MCF 10A (cell line): ENCODE data around the gene NFIB. TPM values are rescaled to one million over a fixed set of nuclear protein-coding genes. Genes with fewer than 3 reads are reported as not detected.

Source experiments
- BruUV-seq: library from RNA; stranded (reverse); fragments of 400-500 nt; replicated peaks from 2 replicates; lab custom pipeline; 2021; lab: Mats Ljungman, UMichigan
- CTCF ChIA-PET: fragments of 300-600 bp; sonication (Branson Sonifier 250); formaldehyde crosslinking; extraction: SDS; loops from one replicate; lab custom pipeline; 2021; ENCODE audit warnings: antibody characterized with exemption, inconsistent platforms; lab: Yijun Ruan, JAX
- POLR2A ChIA-PET: fragments of 300-600, 350-650 bp; sonication (Branson Sonifier 250); formaldehyde crosslinking; extraction: SDS; loops from one replicate; lab custom pipeline; 2020; ENCODE audit warnings: antibody characterized with exemption, inconsistent platforms; lab: Yijun Ruan, JAX
- DNase-seq: peaks from one replicate; pipeline ENCODE4 v3.0.0-alpha.2; 2018; ENCODE audit not compliant: unreplicated experiment
- H3K27ac Mint-ChIP-seq: one replicate; pipeline ENCODE4 v1.8.0; 2022; ENCODE audit warnings: mild to moderate bottlenecking, low read depth, mixed read lengths; ENCODE audit not compliant: unreplicated experiment
- H3K27me3 Mint-ChIP-seq: one replicate; pipeline ENCODE4 v1.8.0; 2022; ENCODE audit warnings: mixed read lengths; ENCODE audit not compliant: insufficient read depth, unreplicated experiment
- H3K36me3 Mint-ChIP-seq: one replicate; pipeline ENCODE4 v1.8.0; 2022; ENCODE audit warnings: mild to moderate bottlenecking, moderate library complexity, mixed read lengths; ENCODE audit not compliant: insufficient read depth, unreplicated experiment
- H3K4me1 Mint-ChIP-seq: one replicate; pipeline ENCODE4 v1.8.0; 2022; ENCODE audit warnings: mixed read lengths; ENCODE audit not compliant: insufficient read depth, unreplicated experiment
- H3K4me3 Mint-ChIP-seq: one replicate; pipeline ENCODE4 v1.8.0; 2022; ENCODE audit warnings: mild to moderate bottlenecking, moderate library complexity, mixed read lengths; ENCODE audit not compliant: unreplicated experiment
- H3K9me3 Mint-ChIP-seq: one replicate; pipeline ENCODE4 v1.8.0; 2022; ENCODE audit warnings: mixed read lengths; ENCODE audit not compliant: unreplicated experiment
- CTCF ChIP-seq: fragments of 200-600 bp; IDR thresholded peaks from one replicate; pipeline ENCODE4 v1.8.0; 2022; ENCODE audit warnings: antibody characterized with exemption, mild to moderate bottlenecking; ENCODE audit not compliant: unreplicated experiment
- intact Hi-C: fragments of 100-400 bp; cut with micrococcal nuclease; formaldehyde crosslinking; loops from 2 replicates; pipeline ENCODE4 v1.14.1; 2022
- total RNA-seq: library from RNA; stranded (reverse); gene quantifications from 2 replicates; pipeline ENCODE4 v1.2.3, GENCODE V29; 2022

NFIB gene
- total RNA-seq, 1 experiment from 2014 or later, result 70.8 TPM

DNA sequence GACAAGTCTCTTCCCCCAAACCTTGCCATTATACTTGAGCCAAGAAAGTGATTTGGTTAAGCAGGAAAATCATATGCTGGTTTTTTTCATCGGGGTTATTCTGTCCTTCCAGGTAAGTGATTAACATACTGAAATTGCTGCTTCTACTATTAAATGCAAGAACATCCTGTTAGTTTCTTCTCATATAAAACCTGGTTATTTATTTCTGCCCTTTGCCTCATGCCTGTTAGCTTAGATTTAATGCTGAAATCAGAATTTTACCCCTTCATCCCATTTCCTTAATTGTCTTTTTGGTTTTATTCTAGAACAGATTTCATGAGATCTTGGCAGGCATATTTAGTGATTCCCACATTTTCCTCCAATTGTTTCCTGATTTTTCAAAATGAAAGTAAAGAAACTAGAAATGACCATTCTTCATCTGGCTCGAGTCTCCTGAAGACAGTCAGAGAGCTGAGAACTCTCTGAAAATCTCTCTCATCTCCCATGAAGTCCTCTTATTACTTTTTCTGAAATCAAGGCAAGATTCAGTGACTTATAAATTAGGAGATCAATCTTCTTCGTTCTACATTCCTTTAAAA, 132.9 kb downstream of the NFIB start:
- intact Hi-C loops, result loop anchor here (2.0 kb wide), 1 partner anchor 132 kb away; no protein-coding TSS in a partner anchor
- Mint-ChIP-seq H3K4me3 (peak overlapping the region; percentile 77), H3K36me3 (peaks cover 11% of the 10 kb centered on the region), H3K4me1 (peaks cover 34% of the 10 kb centered on the region), H3K27me3 (no peaks in the 10 kb centered on the region), H3K27ac (peak overlapping the region; percentile 63), H3K9me3 (no peaks in the 10 kb centered on the region)
- TF ChIP-seq CTCF, result no peak
- BruUV-seq, result no TSS peak
- no peak for DNase-seq
- ChIA-PET POLR2A (interaction anchor here (0.6 to 2.2 kb wide), 22 partner anchors 11 to 281 kb away, joined by 3 to 17 read pairs (median 4); partner anchors contain the start of gene NFIB), CTCF (interaction anchor here (0.6 kb wide), 2 partner anchors 65 to 254 kb away, joined by 3 read pairs; no protein-coding TSS in a partner anchor)

DNA sequence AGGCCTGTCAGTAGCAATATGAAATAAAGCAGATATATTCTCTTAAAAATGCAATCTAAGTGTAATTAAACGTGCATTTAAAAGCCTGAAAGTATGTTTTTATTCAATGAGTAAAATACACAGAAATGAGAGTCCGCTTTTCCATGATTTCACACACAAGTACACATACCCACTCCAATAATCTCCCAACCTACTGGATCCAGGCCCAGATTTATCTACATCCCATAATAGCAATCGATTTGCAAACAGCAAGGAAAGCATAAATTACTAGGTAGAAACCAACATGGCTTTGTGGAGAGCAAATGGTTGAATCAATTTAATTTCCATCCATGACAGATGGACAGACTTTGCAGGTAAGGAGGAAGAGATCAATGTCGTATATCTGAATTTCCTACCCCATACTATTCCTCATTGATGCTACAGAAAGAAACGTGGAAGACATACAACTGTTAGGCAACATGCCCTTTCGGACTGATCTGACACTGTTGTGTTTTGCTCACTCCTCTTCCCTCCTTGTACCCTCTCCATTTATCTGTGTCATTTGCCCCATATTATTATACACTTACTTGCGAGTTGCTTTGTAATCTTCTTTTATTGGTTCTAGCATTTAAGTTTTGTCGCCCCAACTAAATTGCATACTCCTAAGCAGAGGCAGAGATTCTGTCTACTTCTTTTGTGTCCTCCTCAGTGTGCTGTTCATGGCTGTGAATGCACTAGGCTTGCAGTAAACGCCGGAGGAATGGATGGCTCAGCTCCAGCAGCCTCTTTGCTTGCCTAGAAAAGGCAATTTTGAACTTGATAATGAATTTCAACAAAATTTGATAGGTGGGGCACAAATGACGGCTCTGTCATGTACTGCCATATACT, 133.6 kb downstream of the NFIB start:
- H3K4me3 Mint-ChIP-seq, result peak overlapping the region; percentile 77
- no peaks in the 10 kb centered on the region for H3K27me3 Mint-ChIP-seq
- no TSS peak for BruUV-seq
- peak overlapping the region; percentile 63 for H3K27ac Mint-ChIP-seq
- peaks cover 34% of the 10 kb centered on the region for H3K4me1 Mint-ChIP-seq
- intact Hi-C loops, result loop anchor here (2.0 kb wide), 1 partner anchor 132 kb away; no protein-coding TSS in a partner anchor
- H3K36me3 Mint-ChIP-seq, result peaks cover 11% of the 10 kb centered on the region
- POLR2A ChIA-PET, result interaction anchor here (0.6 to 2.2 kb wide), 22 partner anchors 10 to 143 kb away, joined by 3 to 17 read pairs (median 4); partner anchors contain the start of gene NFIB
- TF ChIP-seq CTCF, result no peak
- H3K9me3 Mint-ChIP-seq, result no peaks in the 10 kb centered on the region
- CTCF ChIA-PET, result interaction anchor here (0.6 kb wide), 1 partner anchor 254 kb away, joined by 3 read pairs; no protein-coding TSS in a partner anchor
- no peak for DNase-seq

DNA sequence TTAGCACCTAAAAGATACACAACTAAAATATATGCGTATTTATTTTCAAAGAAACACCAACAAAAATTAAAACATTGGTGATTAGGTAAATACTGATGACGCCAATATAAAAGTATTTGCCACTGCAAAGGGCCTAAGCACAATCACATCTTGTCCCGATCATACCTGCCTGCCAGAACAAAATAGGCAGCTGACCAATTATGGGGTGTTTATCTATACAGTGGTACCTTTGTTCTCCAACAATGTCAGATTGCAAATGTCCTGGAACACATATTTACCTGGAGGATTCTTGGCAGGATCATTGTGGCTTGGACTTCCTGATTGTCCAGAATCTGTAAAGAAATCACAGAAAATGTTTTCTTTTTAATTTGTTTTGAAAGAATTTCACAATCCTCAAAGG, 134.5 kb downstream of the NFIB start:
- no peak for TF ChIP-seq CTCF
- Mint-ChIP-seq H3K36me3 (peaks cover 11% of the 10 kb centered on the region), H3K4me3 (peak overlapping the region; percentile 39), H3K9me3 (no peaks in the 10 kb centered on the region), H3K27me3 (no peaks in the 10 kb centered on the region), H3K27ac (peak overlapping the region; percentile 63), H3K4me1 (peaks cover 34% of the 10 kb centered on the region)
- POLR2A ChIA-PET, result interaction anchor here (0.6 to 1.8 kb wide), 8 partner anchors 19 to 737 kb away, joined by 3 to 6 read pairs (median 3); no protein-coding TSS in a partner anchor
- intact Hi-C loops, result no loop called here
- DNase-seq, result peak; percentile 64
- BruUV-seq, result no TSS peak
- CTCF ChIA-PET, result no interaction called here

GRCh38 chr9:14175778-14176177, 138.2 kb downstream of the NFIB start:
- intact Hi-C loops, result no loop called here
- peaks cover 29% of the 10 kb centered on the region for H3K4me1 Mint-ChIP-seq

More at GRCh38 chr9:14175778-14176177, 138.2 kb downstream of the NFIB start:
- ChIA-PET POLR2A (interaction anchor here (0.6 to 1.7 kb wide), 3 partner anchors 11 to 30 kb away, joined by 3 to 7 read pairs (median 4); no protein-coding TSS in a partner anchor), CTCF (no interaction called here)
- Mint-ChIP-seq H3K36me3 (peaks cover 11% of the 10 kb centered on the region), H3K9me3 (no peaks in the 10 kb centered on the region), H3K4me3 (no peak overlapping the region), H3K27me3 (no peaks in the 10 kb centered on the region), H3K27ac (no peak overlapping the region)
- no peak for TF ChIP-seq CTCF
- DNase-seq, result no peak
- no TSS peak for BruUV-seq
